Liver (tissue), 9 donors: ENCODE results near the gene KRTAP3-2. TPM values are rescaled to one million over a fixed set of nuclear protein-coding genes. Genes with fewer than 3 reads are reported as not detected.

Experiments used
- DNase-seq: peaks from one replicate; pipeline ENCODE4 v3.0.0-alpha.2; 2017; ENCODE audit warnings: low spot score
- H3K27ac ChIP-seq, 2 donors: one replicate each; pipeline ENCODE4 v1.7.0; 2013; ENCODE audit warnings: inconsistent platforms in 2 of 2, low read length in 2 of 2, control low read depth in 1 of 2, low read depth in 1 of 2, mild to moderate bottlenecking in 1 of 2
- H3K27me3 ChIP-seq, 4 donors: one replicate each; pipeline versions ENCODE4 v1.6.1 to v1.7.0; 2013; ENCODE audit warnings: low read length in 3 of 4, inconsistent platforms in 1 of 4, mild to moderate bottlenecking in 1 of 4, moderate library complexity in 1 of 4; ENCODE audit not compliant: control insufficient read depth in 4 of 4, insufficient read depth in 4 of 4
- H3K36me3 ChIP-seq, 4 donors: one replicate each; pipeline versions ENCODE4 v1.6.1 to v1.7.0; 2013; ENCODE audit warnings: low read length in 3 of 4, mild to moderate bottlenecking in 3 of 4, low read depth in 1 of 4, moderate library complexity in 1 of 4; ENCODE audit not compliant: control insufficient read depth in 4 of 4, insufficient read depth in 3 of 4
- H3K4me1 ChIP-seq, 4 donors: one replicate each; pipeline versions ENCODE4 v1.6.1 to v1.7.0; 2013; ENCODE audit warnings: low read length in 3 of 4, mild to moderate bottlenecking in 3 of 4, moderate library complexity in 1 of 4; ENCODE audit not compliant: control insufficient read depth in 4 of 4, insufficient read depth in 4 of 4
- H3K4me3 ChIP-seq, 3 donors: one replicate each; pipeline versions ENCODE4 v1.6.1 to v1.7.0; 2013; ENCODE audit warnings: low read length in 3 of 3, control low read depth in 1 of 3, low read depth in 1 of 3, mild to moderate bottlenecking in 1 of 3
- H3K9ac ChIP-seq, 2 donors: one replicate each; pipeline ENCODE4 v1.7.0; 2013; ENCODE audit warnings: low read length in 2 of 2, mild to moderate bottlenecking in 2 of 2, moderate library complexity in 2 of 2, control low read depth in 1 of 2, low read depth in 1 of 2
- H3K9me3 ChIP-seq, 4 donors: one replicate each; pipeline versions ENCODE4 v1.6.1 to v1.7.0; 2013; ENCODE audit warnings: low read length in 3 of 4; ENCODE audit not compliant: control insufficient read depth in 4 of 4
- EGR1 ChIP-seq, 2 donors: IDR thresholded peaks; 2 replicates each; pipeline ENCODE4 v1.6.1; 2016 to 2018; ENCODE audit warnings: antibody characterized with exemption in 2 of 2, low read depth in 2 of 2
- FOXA1 ChIP-seq: IDR thresholded peaks from 2 replicates; pipeline ENCODE4 v1.6.1; 2016; ENCODE audit warnings: antibody characterized with exemption
- FOXA2 ChIP-seq: IDR thresholded peaks from 2 replicates; pipeline ENCODE4 v1.6.1; 2016; ENCODE audit warnings: antibody characterized with exemption
- GABPA ChIP-seq, 2 donors: IDR thresholded peaks in 1 of 2; conservative IDR thresholded peaks in 1 of 2; 2 replicates each; pipeline ENCODE4 v1.6.1; 2016; ENCODE audit warnings: antibody characterized with exemption in 2 of 2, mild to moderate bottlenecking in 1 of 2, moderate library complexity in 1 of 2
- HNF4A ChIP-seq, 2 donors: conservative IDR thresholded peaks; 2 replicates each; pipeline ENCODE4 v1.6.1; 2016; ENCODE audit warnings: antibody characterized with exemption in 2 of 2, mild to moderate bottlenecking in 2 of 2
- HNF4G ChIP-seq: IDR thresholded peaks from 2 replicates; pipeline ENCODE4 v1.6.1; 2016; ENCODE audit warnings: antibody characterized with exemption
- JUND ChIP-seq, 2 donors: IDR thresholded peaks; 2 replicates each; pipeline ENCODE4 v1.6.1; 2016; ENCODE audit warnings: antibody characterized with exemption in 2 of 2
- NR2F2 ChIP-seq: IDR thresholded peaks from 2 replicates; pipeline ENCODE4 v1.6.1; 2016; ENCODE audit warnings: antibody characterized with exemption
- RAD21 ChIP-seq, 2 donors: IDR thresholded peaks; 2 replicates each; pipeline ENCODE4 v1.6.1; 2016; ENCODE audit warnings: antibody characterized with exemption in 2 of 2, mild to moderate bottlenecking in 2 of 2
- RXRA ChIP-seq, 2 donors: IDR thresholded peaks; 2 replicates each; pipeline ENCODE4 v1.6.1; 2017 to 2018; ENCODE audit warnings: antibody characterized with exemption in 2 of 2, mild to moderate bottlenecking in 1 of 2
- SP1 ChIP-seq: IDR thresholded peaks from 2 replicates; pipeline ENCODE4 v1.6.1; 2018; ENCODE audit warnings: antibody characterized with exemption, mild to moderate bottlenecking
- TAF1 ChIP-seq: conservative IDR thresholded peaks from 2 replicates; pipeline ENCODE4 v1.6.1; 2016; ENCODE audit warnings: antibody characterized with exemption, mild to moderate bottlenecking
- YY1 ChIP-seq: IDR thresholded peaks from 2 replicates; pipeline ENCODE4 v1.6.1; 2016; ENCODE audit warnings: antibody characterized with exemption, mild to moderate bottlenecking
- WGBS: extraction: QIAGEN DNeasy Blood & Tissue Kit; methylation state at CpG from one replicate; pipeline ENCODE4 v1.1.7; 2013; 5-methylcytosine and 5-hydroxymethylcytosine counted together
- polyA plus RNA-seq, 2 donors: library from polyadenylated mRNA; stranded (reverse) in 1 of 2; unstranded in 1 of 2; fragments of 200-250 nt in 1 of 2; fragments of >200 nt in 1 of 2; fragmentation: Nextera tagmentation in 1 of 2; extraction: Ambion mirVana in 1 of 2; gene quantifications; one replicate each; pipeline versions ENCODE4 v1.2.1 to v1.2.3, GENCODE V29; 2013 to 2015
- total RNA-seq, 2 donors: library from RNA; depleted of rRNA; stranded (reverse); fragments of >200 nt; gene quantifications; one replicate each; pipeline ENCODE4 v1.2.3, GENCODE V29; 2014
- TF ChIP-seq, protein P1 (sequence below): fragments of 150-350 bp; IDR thresholded peaks from 2 replicates; pipeline ENCODE4 v1.5.1; 2017; ENCODE audit warnings: improper control_type of control experiment, low read depth, low read length; ENCODE audit not compliant: missing input control
- TF ChIP-seq, protein P2 (sequence below): IDR thresholded peaks from 2 replicates; pipeline ENCODE4 v1.6.1; 2016; ENCODE audit warnings: antibody characterized with exemption, mild to moderate bottlenecking
- TF ChIP-seq, protein P3 (sequence below): IDR thresholded peaks from 2 replicates; pipeline ENCODE4 v1.6.1; 2016; ENCODE audit warnings: antibody characterized with exemption
- TF ChIP-seq, protein P4 (sequence below): IDR thresholded peaks from 2 replicates; pipeline ENCODE4 v1.6.1; 2016; ENCODE audit warnings: antibody characterized with exemption
- donor health status: healthy.
- donor health status: healthy.
- donor health status: healthy.
- donor health status: healthy.
- donor health status: healthy.

Gene KRTAP3-2
- total and polyA plus RNA-seq, 4 donors = not detected

DNA sequence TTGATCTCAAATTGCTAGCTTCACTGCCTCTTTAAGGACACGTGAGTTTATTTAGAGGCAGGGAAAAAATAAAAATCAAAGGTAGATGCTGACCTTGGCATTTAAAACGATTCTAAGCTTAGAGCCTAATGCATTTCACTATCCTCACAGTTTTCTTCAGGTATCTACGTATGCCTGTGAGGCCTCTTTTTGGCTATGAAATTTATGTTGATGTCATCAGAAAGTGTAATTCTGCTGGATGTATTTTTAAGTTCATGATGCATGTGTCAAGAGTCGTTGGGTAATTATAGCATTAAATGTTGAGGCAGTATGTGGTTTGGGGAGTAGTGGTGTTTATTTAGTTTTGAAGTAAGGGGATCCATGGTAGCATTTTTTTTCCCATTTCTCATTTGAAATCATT is 4.2 kb upstream of the KRTAP3-2 start:
- H3K4me1 ChIP-seq = no peaks in the 10 kb centered on the region
- H3K27ac ChIP-seq = no peak overlapping the region
- no peaks in the 10 kb centered on the region for H3K36me3 ChIP-seq
- 64% methylated on average over 4 of the region's 4 CpGs for WGBS
- no peaks in the 10 kb centered on the region for H3K9me3 ChIP-seq
- no peak overlapping the region for H3K4me3 ChIP-seq
- no peak overlapping the region for H3K9ac ChIP-seq
- peaks cover 0 to 3% (median 0%) of the 10 kb centered on the region in 4 donors for H3K27me3 ChIP-seq
- TF ChIP-seq JUND (IDR thresholded peaks at IDR 0.05) (no peak), HNF4A (conservative IDR thresholded peaks at IDR 0.05) (no peak), RXRA (IDR thresholded peaks at IDR 0.05) (no peak), TAF1 (no peak), GABPA (IDR thresholded peaks at IDR 0.05 in 1 of 2, conservative IDR thresholded peaks at IDR 0.05 in 1 of 2) (no peak), FOXA2 (no peak), YY1 (no peak), HNF4G (no peak), RAD21 (IDR thresholded peaks at IDR 0.05) (no peak), SP1 (no peak), NR2F2 (no peak)
- TF ChIP-seq, protein P1, sequence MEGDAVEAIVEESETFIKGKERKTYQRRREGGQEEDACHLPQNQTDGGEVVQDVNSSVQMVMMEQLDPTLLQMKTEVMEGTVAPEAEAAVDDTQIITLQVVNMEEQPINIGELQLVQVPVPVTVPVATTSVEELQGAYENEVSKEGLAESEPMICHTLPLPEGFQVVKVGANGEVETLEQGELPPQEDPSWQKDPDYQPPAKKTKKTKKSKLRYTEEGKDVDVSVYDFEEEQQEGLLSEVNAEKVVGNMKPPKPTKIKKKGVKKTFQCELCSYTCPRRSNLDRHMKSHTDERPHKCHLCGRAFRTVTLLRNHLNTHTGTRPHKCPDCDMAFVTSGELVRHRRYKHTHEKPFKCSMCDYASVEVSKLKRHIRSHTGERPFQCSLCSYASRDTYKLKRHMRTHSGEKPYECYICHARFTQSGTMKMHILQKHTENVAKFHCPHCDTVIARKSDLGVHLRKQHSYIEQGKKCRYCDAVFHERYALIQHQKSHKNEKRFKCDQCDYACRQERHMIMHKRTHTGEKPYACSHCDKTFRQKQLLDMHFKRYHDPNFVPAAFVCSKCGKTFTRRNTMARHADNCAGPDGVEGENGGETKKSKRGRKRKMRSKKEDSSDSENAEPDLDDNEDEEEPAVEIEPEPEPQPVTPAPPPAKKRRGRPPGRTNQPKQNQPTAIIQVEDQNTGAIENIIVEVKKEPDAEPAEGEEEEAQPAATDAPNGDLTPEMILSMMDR = no peak
- TF ChIP-seq, protein P2, sequence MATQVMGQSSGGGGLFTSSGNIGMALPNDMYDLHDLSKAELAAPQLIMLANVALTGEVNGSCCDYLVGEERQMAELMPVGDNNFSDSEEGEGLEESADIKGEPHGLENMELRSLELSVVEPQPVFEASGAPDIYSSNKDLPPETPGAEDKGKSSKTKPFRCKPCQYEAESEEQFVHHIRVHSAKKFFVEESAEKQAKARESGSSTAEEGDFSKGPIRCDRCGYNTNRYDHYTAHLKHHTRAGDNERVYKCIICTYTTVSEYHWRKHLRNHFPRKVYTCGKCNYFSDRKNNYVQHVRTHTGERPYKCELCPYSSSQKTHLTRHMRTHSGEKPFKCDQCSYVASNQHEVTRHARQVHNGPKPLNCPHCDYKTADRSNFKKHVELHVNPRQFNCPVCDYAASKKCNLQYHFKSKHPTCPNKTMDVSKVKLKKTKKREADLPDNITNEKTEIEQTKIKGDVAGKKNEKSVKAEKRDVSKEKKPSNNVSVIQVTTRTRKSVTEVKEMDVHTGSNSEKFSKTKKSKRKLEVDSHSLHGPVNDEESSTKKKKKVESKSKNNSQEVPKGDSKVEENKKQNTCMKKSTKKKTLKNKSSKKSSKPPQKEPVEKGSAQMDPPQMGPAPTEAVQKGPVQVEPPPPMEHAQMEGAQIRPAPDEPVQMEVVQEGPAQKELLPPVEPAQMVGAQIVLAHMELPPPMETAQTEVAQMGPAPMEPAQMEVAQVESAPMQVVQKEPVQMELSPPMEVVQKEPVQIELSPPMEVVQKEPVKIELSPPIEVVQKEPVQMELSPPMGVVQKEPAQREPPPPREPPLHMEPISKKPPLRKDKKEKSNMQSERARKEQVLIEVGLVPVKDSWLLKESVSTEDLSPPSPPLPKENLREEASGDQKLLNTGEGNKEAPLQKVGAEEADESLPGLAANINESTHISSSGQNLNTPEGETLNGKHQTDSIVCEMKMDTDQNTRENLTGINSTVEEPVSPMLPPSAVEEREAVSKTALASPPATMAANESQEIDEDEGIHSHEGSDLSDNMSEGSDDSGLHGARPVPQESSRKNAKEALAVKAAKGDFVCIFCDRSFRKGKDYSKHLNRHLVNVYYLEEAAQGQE = no peak
- TF ChIP-seq, protein P3, sequence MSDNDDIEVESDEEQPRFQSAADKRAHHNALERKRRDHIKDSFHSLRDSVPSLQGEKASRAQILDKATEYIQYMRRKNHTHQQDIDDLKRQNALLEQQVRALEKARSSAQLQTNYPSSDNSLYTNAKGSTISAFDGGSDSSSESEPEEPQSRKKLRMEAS = no peak
- no peak for DNase-seq

DNA sequence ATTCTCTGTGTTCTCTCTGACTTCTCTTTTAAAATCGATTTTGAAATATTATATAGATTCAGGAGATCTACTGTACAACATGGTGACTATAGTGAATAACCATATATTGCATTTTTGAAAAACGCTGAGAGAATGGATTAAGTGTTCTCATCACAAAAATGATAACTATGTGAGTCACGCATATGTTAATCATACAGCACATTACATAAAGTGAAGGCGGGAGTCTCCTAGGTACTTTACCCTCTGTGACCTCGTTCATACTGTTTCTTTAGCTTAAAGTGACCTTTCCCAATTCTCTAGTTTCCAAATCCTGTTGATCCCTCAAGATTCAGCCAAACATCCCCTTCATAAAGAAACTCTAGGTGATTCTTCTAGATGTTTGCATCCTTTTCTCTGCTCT is 3.1 kb upstream of the KRTAP3-2 start:
- Histone ChIP-seq H3K9me3 (no peaks in the 10 kb centered on the region), H3K27ac (no peak overlapping the region), H3K4me1 (no peaks in the 10 kb centered on the region), H3K36me3 (no peaks in the 10 kb centered on the region), H3K4me3 (no peak overlapping the region), H3K9ac (no peak overlapping the region), H3K27me3 (peaks cover 0 to 3% (median 0%) of the 10 kb centered on the region in 4 donors)
- 39% methylated on average over 5 of the region's 5 CpGs for WGBS
- no peak for DNase-seq
- TF ChIP-seq JUND (IDR thresholded peaks at IDR 0.05) (no peak), RXRA (IDR thresholded peaks at IDR 0.05) (no peak), GABPA (IDR thresholded peaks at IDR 0.05 in 1 of 2, conservative IDR thresholded peaks at IDR 0.05 in 1 of 2) (no peak), FOXA1 (no peak), EGR1 (IDR thresholded peaks at IDR 0.05; ENCODE audit: low read depth in 2 of 2) (no peak), FOXA2 (no peak), RAD21 (IDR thresholded peaks at IDR 0.05) (no peak), NR2F2 (no peak), YY1 (no peak)
- TF ChIP-seq, protein P1 = no peak
- TF ChIP-seq, protein P4, sequence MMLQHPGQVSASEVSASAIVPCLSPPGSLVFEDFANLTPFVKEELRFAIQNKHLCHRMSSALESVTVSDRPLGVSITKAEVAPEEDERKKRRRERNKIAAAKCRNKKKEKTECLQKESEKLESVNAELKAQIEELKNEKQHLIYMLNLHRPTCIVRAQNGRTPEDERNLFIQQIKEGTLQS = no peak
